Measurements from ENCODE around the gene BLOC1S4.
"Not testable (repeated sequence)": the region's sequence is repeated elsewhere in the genome, so short reads cannot be mapped to it uniquely, and the experiment has no call there.

Gene BLOC1S4

GRCh38 chr4:6723851-6724250, 7.9 kb downstream of the BLOC1S4 start:
- no peak overlapping the region for H3K27ac ChIP-seq
- POLR2A ChIA-PET (ENCODE audit: low non-redundant PET) = no interaction called here
- no peak for DNase-seq (ENCODE audit: low spot score)
- CTCF ChIA-PET = interaction anchor here (0.8 kb wide), 1 partner anchor 39 kb away, joined by 3 read pairs; no protein-coding TSS in a partner anchor
- no peak for TF ChIP-seq CTCF (conservative IDR thresholded peaks at IDR 0.05; ENCODE audit: low read depth)

GRCh38 chr4:6724421-6725111, 8.6 kb downstream of the BLOC1S4 start:
- CTCF ChIA-PET = interaction anchor here (0.8 kb wide), 1 partner anchor 39 kb away, joined by 3 read pairs; no protein-coding TSS in a partner anchor
- no peak for TF ChIP-seq CTCF (conservative IDR thresholded peaks at IDR 0.05; ENCODE audit: low read depth)
- no peak for DNase-seq (ENCODE audit: low spot score)
- POLR2A ChIA-PET (ENCODE audit: low non-redundant PET) = no interaction called here
- peak overlapping the region; percentile 51 for H3K27ac ChIP-seq

- POLR2A ChIA-PET (ENCODE audit: low non-redundant PET) = not testable (repeated sequence)
These were observed 9.5 kb downstream of the BLOC1S4 start for GRCh38 chr4:6725427-6725961.

GRCh38 chr4:6727081-6727942, 11.3 kb downstream of the BLOC1S4 start:
- no peak for TF ChIP-seq CTCF (conservative IDR thresholded peaks at IDR 0.05; ENCODE audit: low read depth)
- peak overlapping the region; percentile 29; the same call in 1 of the 2 replicates for H3K27ac ChIP-seq
- ChIA-PET CTCF (no interaction called here), POLR2A (ENCODE audit: low non-redundant PET) (no interaction called here)
- DNase-seq (ENCODE audit: low spot score) = no peak

More at GRCh38 chr4:6725427-6725961, 9.5 kb downstream of the BLOC1S4 start:
- CTCF ChIA-PET; DNase-seq (ENCODE audit: low spot score): not testable (repeated sequence)
- peak overlapping the region; percentile 51 for H3K27ac ChIP-seq

- POLR2A ChIA-PET (ENCODE audit: low non-redundant PET) = no interaction called here
- H3K27ac ChIP-seq = no peak overlapping the region
- CTCF ChIA-PET = no interaction called here
- no peak for TF ChIP-seq CTCF (conservative IDR thresholded peaks at IDR 0.05; ENCODE audit: low read depth)
- no peak for DNase-seq (ENCODE audit: low spot score)
These were observed 11.9 kb downstream of the BLOC1S4 start for GRCh38 chr4:6727943-6728250.

- no peak for DNase-seq (ENCODE audit: low spot score)
- H3K27ac ChIP-seq = no peak overlapping the region
- ChIA-PET CTCF (interaction anchor here (0.8 kb wide), 1 partner anchor 158 kb away, joined by 3 read pairs; no protein-coding TSS in a partner anchor), POLR2A (ENCODE audit: low non-redundant PET) (no interaction called here)
- no peak for TF ChIP-seq CTCF (conservative IDR thresholded peaks at IDR 0.05; ENCODE audit: low read depth)
These were observed 12.5 kb downstream of the BLOC1S4 start for GRCh38 chr4:6728320-6729029.
